Hepatocyte (in vitro differentiated cells): ENCODE data around the gene MUC5AC.

Source experiments
- CTCF ChIP-seq: fragments of 200-600 bp; sonication (generic); IDR thresholded peaks from 2 replicates; pipeline ENCODE4 v1.5.1; 2016; ENCODE audit warnings: antibody characterized with exemption, mild to moderate bottlenecking; ENCODE audit not compliant: poor library complexity
- EZH2 ChIP-seq: fragments of 200-600 bp; sonication (generic); IDR thresholded peaks from 2 replicates; pipeline ENCODE4 v1.6.1; 2016; ENCODE audit warnings: antibody characterized with exemption, mild to moderate bottlenecking, borderline replicate concordance

DNA sequence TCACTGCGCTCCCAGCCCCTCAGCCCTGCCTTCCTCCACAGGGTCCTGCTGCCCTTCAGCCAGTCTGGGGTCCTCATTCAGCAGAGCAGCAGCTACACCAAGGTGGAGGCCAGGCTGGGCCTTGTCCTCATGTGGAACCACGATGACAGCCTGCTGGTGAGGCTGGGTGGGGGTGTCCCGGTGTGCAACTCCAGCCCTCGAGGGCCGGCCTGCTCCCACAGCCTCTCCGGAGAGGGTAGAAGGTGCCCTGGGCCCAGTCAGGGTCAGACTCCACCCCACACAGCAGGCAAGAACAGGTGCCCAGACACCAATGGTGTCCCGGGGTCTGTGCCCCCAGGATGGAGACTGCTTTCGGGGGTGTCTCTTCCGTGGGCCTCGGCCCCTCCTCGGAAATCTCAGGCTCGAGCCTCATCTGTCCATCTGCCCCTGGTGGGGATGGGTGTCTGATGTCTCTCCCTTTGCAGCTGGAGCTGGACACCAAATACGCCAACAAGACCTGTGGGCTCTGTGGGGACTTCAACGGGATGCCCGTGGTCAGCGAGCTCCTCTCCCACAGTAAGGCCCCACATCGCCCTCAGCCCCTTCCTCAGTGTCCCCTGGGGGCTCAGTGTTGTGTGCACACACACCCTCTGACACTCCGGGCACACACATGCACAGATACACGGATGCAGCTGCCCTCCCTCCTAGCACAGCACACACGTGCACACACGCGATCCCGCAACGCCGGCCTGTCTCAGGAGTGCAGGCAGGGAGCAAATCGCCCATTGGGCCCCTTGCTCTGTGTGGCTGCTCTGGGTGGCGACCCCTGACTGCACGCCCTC lies 4.9 kb downstream of the MUC5AC start:
- TF ChIP-seq CTCF, result no peak
- no peak for TF ChIP-seq EZH2
